ENCODE results near the gene C7.
"Not testable (repeated sequence)": the region's sequence is repeated elsewhere in the genome, so short reads cannot be mapped to it uniquely, and the experiment has no call there.

C7 gene

GRCh38 chr5:40909264-40909663, at the start of gene C7:
TSS of gene C7 (plus strand) at chr5:40909497. CDS start at chr5:40909611, 114 bp downstream.
- DNase-seq (ENCODE audit: low read depth in 2 of 2, low spot score in 1 of 2), result no peak

GRCh38 chr5:40860711-40861110, 48.6 kb upstream of the C7 start:
- DNase-seq (ENCODE audit: low read depth in 2 of 2, low spot score in 1 of 2), result no peak

- not testable (repeated sequence) for DNase-seq (ENCODE audit: low read depth in 2 of 2, low spot score in 1 of 2)
These were observed 44.3 kb upstream of the C7 start for GRCh38 chr5:40865004-40865403.

DNA sequence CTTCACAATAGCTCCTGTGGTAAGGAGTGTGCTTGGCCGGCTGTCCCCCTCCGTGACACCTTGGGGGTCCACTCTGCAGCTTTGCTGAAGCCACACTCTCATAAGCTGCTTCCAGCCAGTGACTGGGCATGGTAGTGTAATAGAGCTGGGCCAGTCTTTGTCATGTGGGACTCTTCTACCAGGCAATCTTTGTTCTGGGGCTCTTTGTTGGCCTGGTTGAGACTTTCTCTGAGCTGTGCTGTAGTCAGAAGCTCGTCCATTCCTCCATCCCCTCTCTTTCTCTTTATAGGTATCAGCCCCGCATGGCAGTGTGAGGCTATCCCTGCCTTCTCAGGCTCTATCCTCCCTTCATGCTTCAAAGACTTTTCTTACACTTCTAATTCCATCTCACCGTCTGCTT, 42.5 kb upstream of the C7 start:
- no peak for DNase-seq (ENCODE audit: low read depth in 2 of 2, low spot score in 1 of 2)

DNA sequence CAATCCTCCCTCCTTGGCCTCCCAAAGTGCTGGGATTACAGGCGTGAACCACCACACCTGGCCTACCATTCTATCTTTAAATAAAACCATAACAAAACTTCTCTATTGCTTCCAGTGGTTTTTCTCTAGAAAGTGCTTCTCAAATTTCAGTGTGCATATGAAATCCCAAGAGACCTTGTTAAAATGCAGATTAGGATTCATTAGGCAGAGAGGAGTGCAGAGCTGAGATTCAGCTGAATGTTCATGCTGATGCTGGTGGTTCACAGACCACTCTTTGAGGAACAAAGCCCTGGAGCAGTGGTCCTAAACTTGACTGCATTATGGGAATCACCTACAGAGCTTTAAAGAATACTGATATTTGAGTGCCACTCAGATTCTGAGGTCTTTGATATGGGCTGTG, 39.9 kb upstream of the C7 start:
- no peak for DNase-seq (ENCODE audit: low read depth in 2 of 2, low spot score in 1 of 2)

GRCh38 chr5:40871177-40871576, 38.1 kb upstream of the C7 start:
- DNase-seq (ENCODE audit: low read depth in 2 of 2, low spot score in 1 of 2), result no peak

DNA sequence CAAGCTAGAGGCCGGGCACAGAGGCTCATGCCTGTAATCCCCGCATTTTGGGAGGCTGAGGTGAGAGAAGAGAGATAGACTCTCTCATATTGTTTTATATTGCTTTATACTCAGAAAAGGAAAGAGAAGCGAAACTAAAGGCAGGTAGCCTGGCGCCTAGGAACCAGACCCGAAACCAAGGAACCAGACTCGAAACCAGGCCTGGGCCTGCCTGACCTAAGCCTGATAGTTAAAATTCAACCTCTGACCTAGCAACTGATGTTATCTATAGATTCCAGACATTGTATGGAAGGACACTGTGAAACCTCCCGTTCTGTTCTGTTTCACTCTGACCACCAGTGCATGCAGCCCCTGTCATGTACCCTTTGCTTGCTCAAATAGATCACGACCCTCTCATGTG, 37.0 kb upstream of the C7 start:
- DNase-seq (ENCODE audit: low read depth in 2 of 2, low spot score in 1 of 2), result not testable (repeated sequence)

- no peak for DNase-seq (ENCODE audit: low read depth in 2 of 2, low spot score in 1 of 2)
These were observed 35.9 kb upstream of the C7 start for GRCh38 chr5:40873286-40873880.

DNA sequence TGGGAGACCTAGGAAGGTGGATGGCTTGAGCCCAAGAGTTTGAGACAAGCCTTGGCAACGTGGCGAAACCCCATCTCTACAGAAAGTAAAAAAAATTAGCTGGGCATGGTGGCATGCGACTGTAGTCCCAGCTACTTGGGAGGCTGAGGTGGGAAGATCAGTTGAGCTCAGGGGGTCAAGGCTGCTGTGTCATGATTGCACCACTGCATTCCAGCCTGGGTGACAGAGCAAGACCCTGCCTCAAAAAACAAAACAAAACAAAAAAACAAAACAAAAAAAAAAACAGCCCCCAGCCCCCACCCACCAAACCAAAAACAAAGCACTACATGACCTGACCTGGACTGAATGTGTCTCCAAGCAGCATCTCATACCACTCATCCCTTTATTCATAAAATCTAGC, 33.3 kb upstream of the C7 start:
- DNase-seq (ENCODE audit: low read depth in 2 of 2, low spot score in 1 of 2), result no peak

DNA sequence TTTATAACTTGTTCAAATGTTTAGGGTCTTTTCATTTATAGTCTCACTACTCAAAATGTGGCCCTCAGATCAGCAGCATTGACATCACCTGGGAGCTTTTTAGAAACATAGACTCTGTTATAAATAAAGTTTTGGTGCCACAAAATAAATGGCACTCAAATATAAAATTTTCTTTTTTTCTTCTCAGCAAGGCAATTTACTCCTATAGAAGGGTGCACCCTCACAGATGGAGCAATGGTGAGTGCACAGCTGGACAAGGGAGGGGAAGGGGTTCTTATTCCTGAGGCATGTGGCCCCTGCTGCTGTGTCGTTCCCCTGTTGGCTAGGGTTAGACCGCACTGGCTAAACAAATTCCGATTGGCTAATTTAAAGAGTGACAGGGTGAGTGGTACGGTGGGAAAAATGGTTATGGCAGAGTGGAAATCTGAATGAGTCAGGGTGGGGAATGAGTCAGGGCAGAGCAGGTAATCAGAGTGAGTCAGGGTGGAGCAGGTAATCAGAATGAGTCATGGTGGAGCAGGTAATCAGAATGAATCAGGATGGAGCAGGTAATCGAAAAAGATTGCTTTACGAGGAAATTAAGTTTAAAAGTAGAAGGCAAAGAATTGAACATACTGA, 31.8 kb upstream of the C7 start:
- no peak for DNase-seq (ENCODE audit: low read depth in 2 of 2, low spot score in 1 of 2)

DNA sequence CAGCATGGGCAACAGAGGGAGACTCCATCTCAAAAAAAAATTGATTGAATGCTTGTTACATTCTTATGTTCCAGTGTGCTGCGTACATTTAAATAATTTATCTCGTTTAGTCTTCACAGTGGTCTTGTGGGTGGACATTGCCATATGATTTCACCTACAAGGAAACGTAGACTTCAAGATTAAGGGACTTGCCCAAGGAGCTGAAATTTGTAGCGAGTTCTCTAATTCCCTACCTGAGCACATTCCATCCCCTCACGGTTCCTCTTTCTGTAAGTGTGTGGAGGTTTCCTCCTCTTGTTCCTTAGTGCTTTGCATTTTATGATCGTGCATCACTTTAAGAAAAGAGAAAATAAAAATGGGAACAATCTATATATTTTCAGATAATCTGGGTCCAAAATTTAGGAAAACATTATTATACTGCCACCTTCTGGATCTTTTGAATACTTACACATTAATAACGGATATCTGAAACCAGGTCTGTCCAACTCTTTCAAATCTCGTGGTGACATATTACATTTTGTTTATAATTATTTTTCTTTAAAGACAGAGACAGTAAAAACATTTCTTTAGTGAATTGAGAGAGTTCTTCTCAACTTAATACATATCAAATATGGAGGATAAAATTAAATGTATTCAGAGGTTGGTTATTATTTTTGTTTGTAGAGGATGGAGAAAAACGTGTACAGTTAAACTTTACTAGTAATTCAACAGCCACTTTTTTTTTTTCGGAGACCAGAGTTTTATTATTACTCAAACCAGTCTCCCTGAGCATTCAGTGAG, 29.9 kb upstream of the C7 start:
- DNase-seq (ENCODE audit: low read depth in 2 of 2, low spot score in 1 of 2), result no peak

GRCh38 chr5:40882291-40882690, 27.0 kb upstream of the C7 start:
- DNase-seq (ENCODE audit: low read depth in 2 of 2, low spot score in 1 of 2), result no peak

- not testable (repeated sequence) for DNase-seq (ENCODE audit: low read depth in 2 of 2, low spot score in 1 of 2)
These were observed 26.2 kb upstream of the C7 start for GRCh38 chr5:40883051-40883450.

- DNase-seq (ENCODE audit: low read depth in 2 of 2, low spot score in 1 of 2), result not testable (repeated sequence)
These were observed 13.6 kb upstream of the C7 start for GRCh38 chr5:40895440-40896425.

GRCh38 chr5:40904205-40904993, 4.9 kb upstream of the C7 start:
- DNase-seq (ENCODE audit: low read depth in 2 of 2, low spot score in 1 of 2), result no peak

GRCh38 chr5:40904994-40905306, 4.3 kb upstream of the C7 start:
- no peak for DNase-seq (ENCODE audit: low read depth in 2 of 2, low spot score in 1 of 2)

- no peak for DNase-seq (ENCODE audit: low read depth in 2 of 2, low spot score in 1 of 2)
These were observed 2.9 kb upstream of the C7 start for GRCh38 chr5:40906351-40906751.

DNA sequence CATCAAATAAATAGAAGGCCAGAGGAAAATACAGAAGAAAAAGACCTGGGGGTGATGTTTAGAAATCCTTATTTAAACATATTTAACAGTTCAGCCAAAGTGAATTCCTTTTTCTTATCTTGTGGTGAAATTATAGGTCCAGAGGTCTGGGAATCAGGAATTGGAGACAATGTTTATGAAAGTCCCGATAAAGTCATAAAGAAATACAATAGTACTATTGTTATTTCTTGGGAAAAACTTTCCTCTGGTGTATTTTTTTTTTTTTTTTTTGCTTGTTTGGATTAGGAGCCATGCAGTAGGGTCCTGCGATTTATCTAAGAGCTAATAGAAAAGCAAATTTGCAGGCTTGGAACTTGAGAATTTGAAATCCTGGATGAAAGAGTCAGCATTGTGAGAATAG, 426 bp downstream of the C7 start:
- no peak for DNase-seq (ENCODE audit: low read depth in 2 of 2, low spot score in 1 of 2)

- DNase-seq (ENCODE audit: low read depth in 2 of 2, low spot score in 1 of 2), result no peak
These were observed 2.0 kb downstream of the C7 start for GRCh38 chr5:40911266-40911665.

- no peak for DNase-seq (ENCODE audit: low read depth in 2 of 2, low spot score in 1 of 2)
These were observed 5.5 kb downstream of the C7 start for GRCh38 chr5:40914835-40915234.
